GM19328 (cell line): ENCODE data around the gene GMPPA.

Experiments
- ATAC-seq: cut with Tn5 transposase; IDR thresholded peaks from one replicate; pipeline ENCODE4 v1.9.1; 2021; ENCODE audit warnings: mild to moderate bottlenecking, moderate library complexity; ENCODE audit not compliant: unreplicated experiment

GMPPA gene

DNA sequence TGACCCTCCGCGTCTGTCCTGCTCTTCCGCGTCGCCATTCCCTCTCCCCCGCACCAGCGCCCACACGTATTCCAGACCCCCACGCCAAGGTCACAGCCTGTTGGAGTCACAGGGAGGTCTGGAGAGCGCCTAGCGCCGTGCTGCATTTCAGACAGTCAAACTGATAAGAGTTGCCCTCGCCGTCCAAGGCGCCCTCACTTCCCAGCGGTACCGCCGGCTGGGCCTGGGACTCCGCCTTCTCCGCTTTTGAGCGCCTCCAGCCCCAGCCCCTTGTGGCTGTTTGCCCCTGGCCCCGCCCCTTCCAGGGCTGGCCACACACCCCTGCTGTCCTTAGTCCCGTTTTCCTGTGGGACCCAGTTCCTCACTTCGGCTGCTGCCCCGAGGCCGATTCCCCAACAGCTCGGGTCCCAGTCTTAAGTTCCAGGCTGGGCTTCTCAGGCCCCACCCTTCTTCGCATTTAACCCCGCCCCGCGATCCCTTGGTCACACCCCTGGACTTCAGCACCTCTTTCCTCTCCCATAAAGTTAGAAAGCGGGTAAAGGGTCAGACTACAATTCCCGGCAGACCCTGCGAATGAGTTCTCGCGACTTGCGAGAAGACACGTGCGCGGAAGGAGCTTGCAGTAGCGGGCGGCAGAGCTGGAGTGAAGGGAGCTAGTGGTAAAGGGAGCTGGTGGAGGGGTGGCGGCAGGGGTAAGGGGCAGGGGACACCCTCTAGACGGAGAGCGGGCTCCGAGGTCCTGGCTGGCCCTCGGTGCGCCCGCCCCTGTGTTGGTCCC, at the start of gene GMPPA:
Gene GMPPA, plus strand, starts transcription at position 612 of the 778 bp plus-strand sequence. CDS start 1,085 bp downstream, outside the sequence.
- peak; percentile 96 for ATAC-seq

DNA sequence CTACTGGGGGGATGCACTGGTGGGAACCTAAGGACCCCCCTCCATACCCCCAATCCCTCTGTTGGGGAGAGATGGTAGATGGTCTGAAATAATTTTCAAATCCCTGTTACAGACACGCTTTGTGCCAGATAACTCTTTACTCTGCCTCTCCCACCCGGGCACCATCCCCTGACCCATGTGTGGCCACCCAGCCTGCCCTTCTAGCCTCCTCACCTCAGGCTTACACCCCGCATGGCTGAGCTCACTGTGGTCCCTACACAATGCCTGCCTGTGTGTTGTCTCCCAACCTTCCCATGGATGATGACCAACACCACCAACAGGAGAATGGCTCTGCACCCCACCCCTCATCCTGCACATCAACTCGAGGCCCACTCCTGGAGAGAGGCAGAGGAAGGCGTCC, 49.1 kb upstream of the GMPPA start:
- ATAC-seq = no peak

DNA sequence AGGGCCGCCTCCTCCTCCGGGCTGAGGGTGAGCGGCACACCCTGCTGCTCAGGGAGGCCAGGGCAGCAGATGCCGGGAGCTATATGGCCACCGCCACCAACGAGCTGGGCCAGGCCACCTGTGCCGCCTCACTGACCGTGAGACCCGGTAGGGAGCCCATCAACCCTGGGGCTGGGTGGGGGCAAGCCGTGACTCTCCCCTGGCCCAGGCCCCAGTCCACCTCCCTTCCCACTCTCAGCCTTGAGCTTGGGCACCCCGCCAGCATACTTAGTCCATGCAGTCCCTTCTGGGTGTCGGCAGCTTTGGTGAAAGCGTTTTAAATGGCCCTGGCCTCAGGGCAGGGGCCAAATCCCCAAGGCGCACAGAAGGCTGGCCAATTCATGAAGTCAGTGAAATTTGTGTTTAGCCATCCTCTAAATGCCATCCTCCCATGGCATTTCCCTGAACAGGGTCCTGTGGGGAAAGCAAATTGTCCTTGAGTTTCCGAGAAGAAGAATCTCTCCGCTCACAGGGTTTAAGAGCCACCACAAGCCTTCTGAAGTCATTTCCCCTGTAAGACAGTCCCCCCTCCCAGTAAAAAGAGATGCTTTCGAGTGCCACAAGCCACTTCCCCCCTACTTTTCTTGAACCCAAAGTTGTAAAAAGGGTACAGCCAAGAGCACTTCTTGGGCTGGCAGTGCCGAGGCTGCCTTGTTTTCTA, 46.9 kb upstream of the GMPPA start:
- ATAC-seq = no peak

GRCh38 chr2:219452361-219453317, 46.1 kb upstream of the GMPPA start:
- ATAC-seq = no peak

DNA sequence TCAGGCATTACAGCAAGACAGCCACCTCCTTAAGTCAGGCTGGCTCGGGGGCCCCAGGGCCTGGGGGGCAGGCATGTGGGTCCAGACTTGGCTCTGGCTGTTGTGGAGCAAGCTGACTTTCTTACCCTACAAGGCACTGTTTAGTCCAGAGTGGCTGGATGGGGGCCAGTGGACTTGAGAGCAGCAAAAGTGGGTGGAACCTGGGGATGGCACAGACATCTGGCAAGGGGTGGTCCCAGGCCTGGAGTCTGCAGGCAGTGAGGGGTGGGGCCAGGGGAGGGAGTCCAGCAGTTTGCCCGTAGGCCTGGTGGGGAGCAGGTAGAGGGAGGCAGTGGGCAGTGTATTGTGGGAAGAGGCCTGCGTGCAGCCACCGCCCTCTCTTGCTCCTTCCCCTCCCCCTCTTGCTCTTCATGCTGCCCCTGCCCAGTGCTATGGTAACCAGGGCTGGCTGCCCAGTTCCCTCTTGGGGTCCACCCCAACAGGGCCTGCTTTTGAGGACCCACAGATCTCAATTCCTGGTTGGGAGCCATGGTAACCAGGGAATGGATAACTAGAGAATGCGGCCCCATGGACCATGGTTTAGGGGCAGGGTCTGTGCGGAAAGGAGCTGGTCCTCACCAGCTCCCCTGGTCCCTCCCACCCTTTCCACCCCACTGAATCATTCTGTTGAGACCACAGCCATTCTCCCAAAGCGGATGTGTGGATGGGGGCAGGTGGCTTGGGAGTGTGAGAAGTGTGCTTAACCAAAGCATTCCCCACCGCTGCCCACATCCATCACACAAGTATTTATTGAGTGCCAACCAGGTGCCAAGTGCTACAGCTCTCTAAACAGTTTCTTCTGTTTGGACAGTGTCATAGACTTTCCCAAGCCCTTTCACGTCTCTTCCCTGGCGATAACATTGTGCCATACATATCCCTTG, 44.8 kb upstream of the GMPPA start:
- no peak for ATAC-seq

GRCh38 chr2:219455581-219455980, 43.1 kb upstream of the GMPPA start:
- no peak for ATAC-seq

DNA sequence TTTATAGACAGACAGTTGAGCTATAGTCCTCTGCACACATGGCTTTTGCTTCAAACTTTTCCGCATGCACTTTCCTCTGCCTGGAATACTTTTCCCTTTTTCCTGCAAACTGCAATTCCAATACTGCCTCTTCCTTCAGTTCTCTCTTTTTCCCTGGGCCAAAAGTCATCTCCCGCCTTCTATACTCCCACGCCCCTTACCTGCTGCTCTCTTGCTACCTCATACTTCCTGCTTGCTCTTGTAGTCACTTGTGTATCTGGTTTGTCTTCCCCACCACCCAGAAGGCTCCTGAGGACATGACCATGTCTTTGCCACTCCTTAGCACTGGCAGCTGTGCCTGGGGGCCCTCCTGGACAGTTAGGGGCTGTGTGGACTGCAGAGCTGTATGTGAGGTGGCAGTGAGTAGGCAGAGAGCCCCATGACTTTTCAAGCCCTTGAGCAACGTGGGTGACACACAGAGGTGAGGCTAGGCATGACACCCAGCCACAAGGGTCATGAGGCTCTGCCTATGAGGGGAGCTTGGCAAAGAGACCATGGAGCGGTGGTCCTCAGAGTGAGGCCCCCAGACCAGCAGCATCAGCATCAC, 40.8 kb upstream of the GMPPA start:
- ATAC-seq = no peak

DNA sequence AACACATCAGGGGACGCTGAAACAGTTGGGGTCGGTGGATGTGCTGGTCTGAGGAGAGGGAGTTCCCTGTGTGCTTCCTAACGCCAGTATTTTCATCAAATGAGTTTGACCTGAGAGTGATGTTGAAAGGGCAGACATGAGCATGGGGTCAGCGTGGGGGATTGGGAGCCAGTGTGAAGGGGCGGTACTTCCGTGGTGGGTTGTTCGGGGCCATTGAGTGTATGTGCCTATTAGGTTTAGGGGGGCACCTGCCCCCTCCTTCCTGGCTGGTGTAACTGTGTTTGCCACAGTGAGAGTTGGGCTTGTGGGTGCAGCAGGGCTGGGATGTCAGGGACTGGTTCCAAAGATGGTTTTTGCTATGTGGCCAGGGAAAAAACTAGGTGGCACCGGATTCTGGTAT, 39.7 kb upstream of the GMPPA start:
- no peak for ATAC-seq

DNA sequence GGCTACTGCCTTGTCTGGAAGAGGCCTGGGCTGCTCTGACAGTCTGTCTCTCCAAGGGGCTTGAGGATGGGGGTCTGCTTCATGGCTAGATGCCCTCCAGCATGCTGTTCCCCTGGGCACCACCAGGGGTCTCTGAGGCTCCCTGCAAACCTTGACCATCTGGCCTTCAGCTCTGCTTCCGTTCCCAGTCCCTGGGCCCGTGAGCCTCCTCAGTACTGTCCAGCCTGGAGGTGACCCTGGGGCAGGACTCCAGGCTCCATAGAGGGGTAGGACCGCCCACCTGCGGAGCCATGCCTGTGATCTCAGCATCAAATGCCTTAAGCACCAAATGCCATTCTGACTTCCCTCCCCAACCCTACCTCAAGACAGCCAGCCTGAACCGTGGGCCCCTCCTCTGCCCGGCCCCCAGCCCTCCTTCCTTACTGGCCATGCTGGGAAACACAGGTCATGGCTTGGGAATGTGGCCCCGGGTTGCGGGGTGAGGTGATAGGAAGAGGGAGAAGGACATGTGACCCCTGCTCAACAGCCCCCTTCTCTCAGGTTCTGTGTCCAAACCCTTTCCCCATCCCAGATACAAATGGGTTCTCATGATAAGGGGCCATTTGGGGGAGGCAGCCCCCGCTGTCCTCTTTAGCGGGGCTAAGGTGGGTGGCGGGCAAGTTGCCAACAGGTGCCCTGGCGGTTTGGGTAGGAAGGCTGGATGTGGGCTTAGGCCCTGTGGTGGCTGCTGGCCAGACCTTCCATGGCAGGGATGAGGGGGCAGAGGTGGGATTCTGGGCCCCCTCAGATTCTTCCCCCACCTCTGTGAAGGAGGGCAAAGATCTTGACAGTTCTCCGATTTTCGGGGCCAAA, 39.0 kb upstream of the GMPPA start:
- ATAC-seq = no peak

GRCh38 chr2:219460424-219460926, 38.2 kb upstream of the GMPPA start:
- no peak for ATAC-seq

- ATAC-seq = no peak
Measured at GRCh38 chr2:219461047-219461514, 37.6 kb upstream of the GMPPA start.

GRCh38 chr2:219461669-219462068, 37.0 kb upstream of the GMPPA start:
- no peak for ATAC-seq

DNA sequence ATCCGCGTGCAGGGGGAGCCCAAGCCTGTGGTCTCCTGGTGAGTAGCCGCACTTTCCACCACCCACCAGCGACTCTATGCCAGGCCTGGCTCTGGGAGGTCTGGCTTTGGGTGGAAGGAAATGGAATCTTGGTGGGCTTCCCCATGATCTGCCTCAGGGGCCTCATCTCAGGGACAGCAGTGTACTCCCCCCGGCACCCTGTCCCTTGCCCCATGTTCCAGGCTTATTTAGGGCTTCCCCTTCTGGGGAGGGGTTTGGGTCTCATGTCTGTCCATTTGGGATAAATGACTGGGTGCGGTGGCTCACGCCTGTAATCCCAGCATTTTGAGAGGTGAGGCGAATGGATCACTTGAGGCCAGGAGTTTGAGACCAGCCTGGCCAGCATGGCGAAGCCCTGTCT, 36.3 kb upstream of the GMPPA start:
- ATAC-seq = no peak

- no peak for ATAC-seq
Measured at GRCh38 chr2:219464286-219465032, 34.2 kb upstream of the GMPPA start.

DNA sequence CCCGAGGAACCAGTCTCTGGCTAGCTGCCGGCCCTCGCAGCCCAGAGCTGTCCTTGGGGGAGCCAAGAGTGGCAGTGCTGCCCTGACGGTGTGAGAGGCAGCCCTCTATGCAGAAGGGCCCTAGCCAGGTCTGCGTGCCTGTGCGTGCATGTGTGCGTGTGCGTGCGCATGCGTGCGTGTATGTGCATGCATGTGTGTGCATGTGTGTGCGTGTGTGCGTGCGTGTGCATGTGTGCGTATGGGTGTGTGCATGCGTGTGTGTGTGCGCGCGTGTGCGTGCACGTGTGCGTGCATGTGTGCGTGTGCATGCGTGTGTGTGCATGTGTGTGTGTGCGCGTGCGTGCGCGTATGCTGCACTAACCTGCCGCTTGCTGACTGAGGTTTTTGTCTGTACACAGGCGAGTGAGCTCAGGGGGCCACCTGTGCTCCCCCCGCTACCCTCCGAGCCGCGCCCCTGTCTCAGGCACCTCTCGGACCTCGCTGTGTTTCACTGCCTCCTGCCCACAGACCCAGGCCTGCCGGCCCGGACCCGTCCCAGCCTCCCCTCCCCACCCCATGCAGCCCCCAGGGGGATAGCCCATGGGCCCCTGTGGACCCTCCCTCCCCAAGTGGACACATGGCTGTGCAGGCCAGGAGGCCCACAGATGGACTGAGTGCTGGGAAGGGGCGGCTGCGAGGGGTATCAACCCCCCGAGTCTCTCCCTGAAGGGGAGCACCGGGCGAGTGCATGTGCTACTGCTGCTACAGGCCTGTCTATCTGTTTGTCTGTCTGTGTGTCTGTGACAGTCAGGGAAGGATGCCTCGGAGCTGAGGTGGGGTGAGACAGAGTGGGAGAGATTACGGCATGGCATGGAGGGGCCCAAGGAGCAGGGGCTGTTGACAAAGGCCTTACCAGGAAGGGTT, 32.8 kb upstream of the GMPPA start:
- no peak for ATAC-seq

GRCh38 chr2:219466816-219467735, 31.6 kb upstream of the GMPPA start:
- ATAC-seq = no peak
